GM04504 (cell line): Measurements from ENCODE around the gene ZNF628.
"Not testable (repeated sequence)": the region's sequence is repeated elsewhere in the genome, so short reads cannot be mapped to it uniquely, and the experiment has no call there.

Experiments
- DNase-seq: peaks from one replicate; pipeline ENCODE4 v3.0.0-alpha.2; 2012; ENCODE audit warnings: low read depth

ZNF628 gene

GRCh38 chr19:55484593-55485438 is 8.4 kb downstream of the ZNF628 start, which contains the start of gene NAT14:
Gene NAT14 (plus strand): TSS chr19:55485188. CDS start chr19:55485709, 521 bp downstream.
- DNase-seq = no peak

GRCh38 chr19:55485439-55486011 is 9.1 kb downstream of the ZNF628 start:
- DNase-seq = no peak

- no peak for DNase-seq
These were observed 9.9 kb downstream of the ZNF628 start for GRCh38 chr19:55486043-55486970.

- peak; percentile 95 for DNase-seq
These were observed 10.8 kb downstream of the ZNF628 start for GRCh38 chr19:55486971-55487923.

GRCh38 chr19:55487924-55488687 is 11.7 kb downstream of the ZNF628 start, which contains the start of gene SSC5D:
Gene SSC5D (plus strand): TSS chr19:55488436. CDS start chr19:55488590, 154 bp downstream.
- DNase-seq = no peak

GRCh38 chr19:55488986-55489710 is 12.7 kb downstream of the ZNF628 start:
- DNase-seq = no peak

- no peak for DNase-seq
These were observed 13.5 kb downstream of the ZNF628 start for GRCh38 chr19:55489711-55490477.

GRCh38 chr19:55490478-55491432 is 14.3 kb downstream of the ZNF628 start:
- DNase-seq = no peak

GRCh38 chr19:55491546-55492360 is 15.3 kb downstream of the ZNF628 start:
- no peak for DNase-seq

GRCh38 chr19:55492362-55492944 is 16.0 kb downstream of the ZNF628 start:
- DNase-seq = no peak

- DNase-seq = no peak
These were observed 16.7 kb downstream of the ZNF628 start for GRCh38 chr19:55493052-55493644.

- no peak for DNase-seq
These were observed 17.3 kb downstream of the ZNF628 start for GRCh38 chr19:55493645-55494171.

- no peak for DNase-seq
These were observed 17.9 kb downstream of the ZNF628 start for GRCh38 chr19:55494172-55494761.

GRCh38 chr19:55495646-55496349 is 19.4 kb downstream of the ZNF628 start:
- DNase-seq = no peak

- not testable (repeated sequence) for DNase-seq
These were observed 20.4 kb downstream of the ZNF628 start for GRCh38 chr19:55496820-55497219.
